Fibroblast of skin of left biceps (primary cell): ENCODE data around the gene TCP11.
"Not testable (repeated sequence)": the region's sequence is repeated elsewhere in the genome, so short reads cannot be mapped to it uniquely, and the experiment has no call there.

Experiments used
- DNase-seq, 2 experiments: peaks; one replicate each; pipeline ENCODE4 v3.0.0-alpha.2; 2013; ENCODE audit warnings: low read depth in 2 of 2

Gene TCP11

DNA sequence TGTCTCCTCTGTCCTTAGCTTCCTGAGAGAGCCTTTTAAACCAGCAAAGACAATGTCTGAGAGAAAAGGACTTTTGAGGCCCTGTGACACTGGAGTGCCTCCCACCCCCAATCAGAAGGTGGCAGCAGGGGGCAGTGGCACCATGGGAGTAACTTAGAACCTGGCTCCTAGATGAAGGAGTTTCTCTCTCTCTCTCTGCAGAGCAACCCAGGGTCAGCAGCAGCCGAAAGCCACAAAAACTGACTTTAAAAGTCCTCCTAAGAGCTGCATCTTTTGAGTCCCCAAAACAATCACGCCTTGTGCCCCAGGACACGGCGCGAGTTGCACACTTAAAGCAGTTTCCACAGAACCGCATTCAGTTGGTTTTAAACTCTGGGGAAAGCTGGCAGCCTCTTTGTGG is 5.3 kb upstream of the TCP11 start:
- no peak for DNase-seq

- DNase-seq, result no peak
These were observed 4.6 kb upstream of the TCP11 start for GRCh38 chr6:35145757-35146156.

DNA sequence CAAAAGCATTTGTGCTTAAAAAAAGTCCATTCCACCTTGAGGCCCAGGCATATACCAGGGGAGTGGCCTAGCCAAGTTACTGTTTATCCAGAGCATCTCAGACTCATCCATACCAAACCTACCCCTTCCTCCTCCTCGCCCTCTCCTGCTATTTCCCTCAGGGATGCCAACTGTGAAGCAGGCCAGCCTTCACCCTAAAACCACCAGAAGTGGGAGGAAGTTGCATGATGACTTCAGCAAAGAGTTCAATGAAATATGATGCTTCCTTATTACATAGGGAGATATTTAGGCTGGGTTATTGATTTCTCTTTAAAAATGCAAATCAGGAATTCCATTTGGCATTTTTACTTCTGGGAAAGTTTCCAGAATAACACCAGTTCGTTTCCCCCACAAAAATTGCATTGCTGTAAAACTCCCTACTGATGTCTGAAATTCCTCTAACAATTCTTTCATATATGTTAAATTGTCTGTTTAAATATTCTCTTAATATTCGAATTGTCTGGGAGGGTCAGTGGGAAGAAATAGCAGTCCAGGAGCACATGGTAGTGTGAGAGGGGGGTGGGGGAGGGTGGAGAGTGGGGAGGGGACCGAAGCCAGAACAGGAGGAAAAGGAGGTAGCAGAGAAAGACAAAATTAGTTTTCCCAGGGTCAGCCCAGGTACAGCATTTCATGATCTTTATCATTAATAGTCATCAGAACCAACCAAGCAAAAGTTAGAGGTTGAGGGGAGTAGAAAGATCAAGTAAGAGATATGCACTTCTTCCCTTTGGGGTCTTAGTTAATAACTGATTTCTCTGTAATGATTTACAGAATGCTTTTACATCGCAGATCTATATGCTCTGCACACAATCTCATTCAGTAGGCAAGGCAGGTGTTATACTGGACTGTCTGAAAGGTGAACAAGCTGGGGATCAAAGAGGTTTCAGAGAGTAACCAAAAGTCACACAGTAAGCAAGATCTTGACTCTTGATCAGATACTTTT is 1.7 kb upstream of the TCP11 start:
- DNase-seq, result peak; percentile 42

DNA sequence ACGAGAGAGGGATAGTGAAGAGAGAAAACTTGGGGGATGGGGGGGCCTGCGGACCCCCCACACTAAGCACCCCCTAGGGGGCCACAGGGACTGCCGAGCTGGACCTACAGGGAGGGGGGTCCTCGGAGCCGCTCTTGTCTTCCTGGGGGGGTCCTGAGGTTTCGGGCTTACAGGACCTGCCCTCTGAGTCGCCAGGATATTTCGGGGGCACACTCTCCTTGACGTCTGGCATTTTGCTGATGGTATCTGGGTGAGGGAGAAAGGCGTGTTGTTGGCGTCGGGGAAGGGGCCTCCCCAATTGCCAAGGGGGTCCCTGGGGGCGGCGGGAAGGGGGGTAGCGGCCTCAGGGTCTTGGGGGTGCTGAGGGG is 516 bp downstream of the TCP11 start:
- DNase-seq, result no peak

- DNase-seq, result peak; percentile 38 to 48
These were observed 1.1 kb downstream of the TCP11 start for GRCh38 chr6:35139924-35140638.

GRCh38 chr6:35139470-35139869 is 1.7 kb downstream of the TCP11 start:
- no peak for DNase-seq

DNA sequence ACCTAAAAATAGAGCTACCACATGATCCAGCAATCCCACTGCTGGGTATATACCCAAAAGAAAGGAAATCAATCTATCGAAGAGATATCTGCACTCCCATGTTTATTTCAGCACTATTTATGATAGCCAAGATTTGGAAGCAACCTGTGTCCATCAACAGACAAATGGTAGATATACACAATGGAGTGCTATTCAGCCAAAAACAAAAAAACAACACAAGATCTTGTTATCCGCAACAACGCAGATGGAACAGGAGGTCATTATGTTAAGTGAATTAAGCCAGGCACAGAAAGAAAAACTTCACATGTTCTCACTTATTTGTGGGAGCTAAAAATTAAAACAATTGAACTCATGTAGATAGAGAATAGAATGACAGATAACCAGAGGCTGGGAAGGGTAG is 2.9 kb downstream of the TCP11 start:
- not testable (repeated sequence) for DNase-seq

GRCh38 chr6:35136185-35136584 is 5.0 kb downstream of the TCP11 start:
- DNase-seq, result no peak

DNA sequence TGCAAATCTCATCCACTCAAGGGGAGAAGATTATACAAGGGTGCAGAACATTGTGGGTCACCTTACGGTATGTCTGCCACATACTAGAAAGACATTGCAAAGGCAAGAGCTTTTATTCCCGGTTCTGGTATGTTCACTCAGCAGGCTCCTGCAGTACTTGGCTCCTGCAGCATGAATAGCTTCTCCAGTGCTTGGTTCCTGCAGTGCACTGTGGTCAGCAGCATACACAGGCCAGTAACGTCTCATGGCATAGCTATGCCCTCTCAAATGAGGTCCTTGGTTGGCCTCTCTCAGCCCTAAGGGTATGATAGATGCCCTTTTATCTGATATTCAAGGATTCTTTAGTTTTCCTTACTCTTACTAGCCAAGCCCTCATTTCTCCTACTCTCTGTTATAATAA is 12.6 kb downstream of the TCP11 start:
- DNase-seq, result no peak

- no peak for DNase-seq
These were observed 13.1 kb downstream of the TCP11 start for GRCh38 chr6:35128042-35128441.

DNA sequence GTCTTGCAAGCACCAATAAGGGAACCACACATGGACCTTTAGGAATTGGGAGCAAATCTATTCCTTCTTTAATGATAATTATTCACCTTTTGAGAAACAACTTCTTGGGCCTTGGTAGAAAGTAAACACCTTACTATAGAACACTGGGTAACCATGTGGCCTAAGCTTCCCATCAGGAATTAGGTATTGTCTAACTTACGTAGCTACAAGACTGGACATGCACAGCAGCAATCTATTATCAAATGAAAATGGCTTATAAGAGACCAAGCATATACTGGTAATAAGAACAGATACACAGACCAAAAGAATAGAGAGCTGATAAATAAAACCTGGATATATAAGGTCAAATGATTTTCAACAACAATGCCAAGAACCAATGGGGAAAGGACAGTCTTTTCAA is 16.8 kb downstream of the TCP11 start:
- no peak for DNase-seq

- DNase-seq, result no peak
These were observed 20.4 kb downstream of the TCP11 start for GRCh38 chr6:35120746-35121145.

DNA sequence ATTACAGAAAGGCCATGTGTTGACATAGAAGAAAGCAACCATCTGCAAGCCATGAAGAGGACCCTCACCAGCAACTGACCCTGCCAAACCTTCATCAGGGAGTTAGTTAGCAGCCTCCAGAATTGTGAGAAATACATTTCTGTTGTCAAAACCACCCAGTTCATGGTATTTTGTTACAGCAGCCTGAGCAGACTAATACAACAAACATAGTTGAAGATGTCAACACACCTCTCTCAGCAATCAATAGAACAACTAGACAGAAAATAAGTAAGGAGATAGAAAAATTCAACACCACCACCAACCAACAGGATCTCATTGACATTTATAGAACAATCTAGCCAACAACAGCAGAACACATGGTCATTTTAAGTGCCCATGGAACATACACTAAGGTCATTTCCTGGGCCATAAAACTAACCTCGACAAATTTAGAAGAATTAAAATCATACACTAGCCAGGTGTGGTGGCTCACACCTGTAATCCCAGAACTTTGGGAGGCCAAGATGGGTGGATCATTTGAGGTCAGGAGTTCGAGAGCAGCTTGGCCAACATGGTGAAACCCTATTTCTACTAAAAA is 32.7 kb downstream of the TCP11 start:
- no peak for DNase-seq

DNA sequence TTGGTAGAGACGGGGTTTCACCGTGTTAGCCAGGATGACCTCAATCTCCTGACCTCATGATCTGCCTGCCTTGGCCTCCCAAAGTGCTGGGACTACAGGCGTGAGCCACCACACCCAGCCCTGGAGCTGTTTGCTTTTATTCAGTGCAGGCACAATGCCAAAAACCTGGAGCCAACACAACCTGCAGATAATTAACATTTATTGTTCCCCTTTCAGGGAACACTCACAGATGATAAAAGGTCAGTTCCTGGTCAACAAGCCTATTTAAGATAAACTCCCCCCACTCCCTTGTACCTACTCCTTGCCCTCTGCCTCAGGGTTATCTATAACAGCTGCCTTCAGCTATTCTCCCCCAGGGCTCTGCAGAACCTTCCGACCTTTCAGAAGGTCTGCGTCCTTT is 33.4 kb downstream of the TCP11 start:
- not testable (repeated sequence) for DNase-seq

GRCh38 chr6:35107208-35107607 is 33.9 kb downstream of the TCP11 start:
- DNase-seq, result not testable (repeated sequence)

GRCh38 chr6:35106061-35106460 is 35.1 kb downstream of the TCP11 start:
- DNase-seq, result not testable (repeated sequence)

DNA sequence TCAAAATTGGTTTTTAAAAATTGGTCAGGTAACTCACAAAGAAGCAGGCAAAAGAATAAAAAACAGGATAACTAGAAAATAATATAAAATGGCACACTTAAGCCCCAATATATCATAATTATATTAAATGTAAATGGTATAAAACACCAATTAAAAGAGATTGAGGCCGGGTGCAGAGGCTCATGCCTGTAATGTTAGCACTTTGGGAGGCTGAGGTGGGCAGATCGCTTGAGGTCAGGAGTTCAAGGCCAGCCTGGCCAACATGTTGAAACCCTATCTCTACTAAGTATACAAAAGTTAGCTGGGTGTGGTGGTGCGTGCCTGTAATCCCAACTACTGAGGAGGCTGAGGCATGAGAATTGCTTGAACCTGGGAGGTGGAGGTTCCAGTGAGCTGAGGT is 36.1 kb downstream of the TCP11 start:
- DNase-seq, result no peak

- no peak for DNase-seq
These were observed 42.0 kb downstream of the TCP11 start for GRCh38 chr6:35099116-35099515.

DNA sequence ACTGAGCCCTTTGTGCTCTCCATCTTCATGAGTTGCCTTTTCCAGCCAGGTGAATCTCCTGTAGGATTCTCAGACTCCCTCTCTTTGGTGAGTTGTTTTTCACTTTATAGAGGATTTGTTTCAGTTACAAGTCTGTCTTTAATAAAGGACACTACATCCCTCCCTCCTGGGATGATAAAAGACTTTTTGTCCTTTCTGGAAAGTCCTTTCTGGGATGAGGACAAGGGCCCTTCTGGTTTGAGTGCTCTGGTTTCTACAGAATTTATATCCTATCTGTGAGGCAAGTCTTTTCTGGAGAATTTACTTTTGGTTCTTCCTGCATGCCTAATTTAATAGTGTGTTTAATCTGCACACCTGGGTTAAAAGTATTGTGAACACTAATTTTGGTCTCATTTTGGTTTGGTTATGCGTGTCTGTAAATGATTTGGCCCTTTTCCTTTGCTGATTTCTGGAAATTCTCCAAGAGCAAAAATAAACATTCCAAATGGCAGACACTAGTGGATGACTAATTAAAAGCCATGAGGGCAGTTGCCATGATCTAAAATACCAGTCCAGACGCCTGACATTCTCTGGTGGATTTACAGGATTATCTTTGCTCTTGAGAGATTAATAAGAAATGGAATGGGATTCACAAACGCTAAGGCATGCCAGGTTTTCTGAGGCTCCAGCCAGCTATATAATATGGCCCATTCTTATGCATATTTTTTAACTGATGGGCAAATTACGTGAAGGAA is 44.8 kb downstream of the TCP11 start:
- DNase-seq, result peak; percentile 64

- DNase-seq, result no peak
These were observed 47.0 kb downstream of the TCP11 start for GRCh38 chr6:35094183-35094582.

DNA sequence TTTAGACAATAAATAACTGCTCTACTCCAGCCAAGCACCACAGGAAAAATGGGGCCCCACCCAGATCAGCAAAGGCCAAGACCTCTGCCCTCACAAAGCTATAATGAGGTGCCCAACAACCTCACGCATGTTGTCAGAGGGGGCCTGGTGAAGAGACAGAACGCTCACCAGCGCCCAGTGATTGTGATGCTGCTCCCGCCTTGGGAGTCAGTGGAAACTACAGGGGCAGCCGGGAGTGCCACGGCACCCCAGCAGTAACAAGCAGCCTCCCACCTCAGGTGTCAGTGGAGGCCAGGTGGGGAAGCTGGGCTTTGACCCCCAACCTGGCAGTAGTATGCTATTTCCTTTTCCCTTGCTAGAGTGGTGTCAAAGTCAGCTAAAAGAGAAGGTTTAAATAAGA is 47.4 kb downstream of the TCP11 start:
- DNase-seq, result no peak

GRCh38 chr6:35093118-35093445 is 48.1 kb downstream of the TCP11 start:
- DNase-seq, result no peak
